GM21390 (cell line): ENCODE measurements around the gene TAT.
"Not testable (repeated sequence)": the region's sequence is repeated elsewhere in the genome, so short reads cannot be mapped to it uniquely, and the experiment has no call there.

Experiments
- ATAC-seq: cut with Tn5 transposase; IDR thresholded peaks from one replicate; pipeline ENCODE4 v1.9.1; 2021; ENCODE audit not compliant: unreplicated experiment

TAT gene

DNA sequence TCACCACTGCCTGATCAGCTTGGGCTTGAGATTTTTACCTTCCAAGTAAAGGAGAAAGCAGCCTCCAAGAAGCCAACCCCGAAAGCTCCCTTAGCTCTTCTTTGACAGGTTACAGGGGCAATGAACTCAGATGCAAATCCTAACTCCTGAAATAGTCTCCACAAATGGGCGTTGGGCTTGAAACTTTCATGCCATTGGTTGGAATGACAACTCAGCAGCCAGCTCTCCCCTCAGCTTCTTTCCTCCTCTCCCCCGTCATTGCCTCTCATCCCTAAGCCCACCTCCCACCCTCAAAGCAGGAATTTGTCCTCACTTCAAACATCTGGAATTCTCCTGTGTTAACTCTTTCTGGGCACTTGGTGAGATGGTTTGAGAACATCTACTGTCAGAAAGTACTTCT is at the start of gene TAT:
TSS of gene TAT (minus strand) at position 122 of the 400 bp plus-strand sequence. CDS start 677 bp downstream, outside the sequence.
- no peak for ATAC-seq

DNA sequence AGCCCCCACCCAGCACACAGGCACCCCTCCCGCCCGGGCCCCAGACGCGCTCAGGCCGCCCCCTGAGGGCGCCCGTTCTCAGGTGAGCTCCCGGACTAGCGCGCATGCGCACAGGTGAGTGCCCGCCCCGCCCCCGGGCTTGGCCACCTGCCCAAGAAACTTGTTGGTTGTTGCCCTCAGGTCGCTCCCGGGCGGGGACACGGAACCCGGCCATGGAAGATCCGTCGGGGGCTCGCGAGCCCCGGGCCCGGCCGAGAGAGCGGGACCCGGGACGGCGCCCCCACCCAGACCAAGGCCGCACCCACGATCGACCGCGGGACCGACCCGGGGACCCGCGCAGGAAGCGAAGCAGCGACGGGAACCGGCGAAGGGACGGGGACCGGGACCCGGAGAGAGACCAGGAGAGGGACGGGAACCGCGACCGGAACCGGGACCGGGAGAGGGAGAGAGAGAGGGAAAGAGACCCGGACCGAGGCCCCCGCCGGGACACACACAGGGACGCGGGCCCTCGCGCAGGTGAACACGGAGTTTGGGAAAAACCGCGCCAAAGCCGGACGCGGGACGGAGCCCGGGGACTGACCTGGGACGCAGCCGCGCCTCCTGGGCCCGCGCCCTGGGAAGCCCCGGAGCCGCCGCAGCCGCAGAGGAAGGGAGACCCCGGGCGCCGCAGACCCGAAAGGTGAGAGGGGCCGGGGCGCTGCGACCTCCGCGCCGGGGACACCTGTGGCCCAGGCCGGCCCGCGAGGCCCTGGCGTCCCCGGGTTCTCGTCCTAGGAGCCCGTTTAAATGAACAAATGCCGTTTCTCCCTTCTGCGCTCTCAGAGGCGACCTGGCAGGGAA is 49.3 kb upstream of the TAT start, which contains the start of gene MARVELD3:
TSS of gene MARVELD3 (plus strand) at position 167 of the 840 bp plus-strand sequence. CDS start at position 213, 46 bp downstream.
- no peak for ATAC-seq

DNA sequence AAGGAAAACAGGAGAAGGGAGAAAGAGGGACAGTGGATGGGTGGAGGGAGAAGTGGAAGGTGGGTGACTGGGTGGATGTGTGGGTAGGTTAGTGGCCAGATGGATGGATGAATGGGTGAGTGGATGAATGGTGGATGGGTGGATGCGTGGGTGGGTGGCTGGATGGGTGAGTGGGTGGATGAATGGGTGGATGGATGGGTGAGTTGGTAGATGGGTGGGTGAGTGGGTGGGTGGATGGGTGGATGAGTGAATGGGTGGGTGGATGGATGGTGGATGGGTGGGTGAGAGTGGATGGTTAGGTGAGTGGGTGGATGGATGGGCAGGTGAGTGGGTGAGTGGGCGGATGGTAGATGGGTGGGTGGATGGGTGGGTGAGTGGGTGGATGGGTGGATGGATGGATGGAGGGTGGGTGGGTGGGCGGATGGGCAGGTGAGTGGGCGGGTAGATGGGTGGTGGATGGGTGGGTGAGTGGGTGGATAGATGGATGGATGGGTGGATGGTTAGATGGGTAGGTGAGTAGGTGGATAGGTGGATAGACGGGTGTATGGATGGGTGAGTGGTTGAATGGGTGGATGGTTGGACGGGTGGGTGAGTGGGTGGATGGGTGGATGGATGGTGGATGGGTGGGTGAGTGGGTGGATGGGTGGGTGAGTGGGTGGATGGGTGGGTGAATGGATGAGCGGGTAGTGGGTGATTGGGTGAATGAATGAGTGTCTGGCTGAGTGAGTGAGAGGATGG is 48.4 kb upstream of the TAT start:
- ATAC-seq: no peak

DNA sequence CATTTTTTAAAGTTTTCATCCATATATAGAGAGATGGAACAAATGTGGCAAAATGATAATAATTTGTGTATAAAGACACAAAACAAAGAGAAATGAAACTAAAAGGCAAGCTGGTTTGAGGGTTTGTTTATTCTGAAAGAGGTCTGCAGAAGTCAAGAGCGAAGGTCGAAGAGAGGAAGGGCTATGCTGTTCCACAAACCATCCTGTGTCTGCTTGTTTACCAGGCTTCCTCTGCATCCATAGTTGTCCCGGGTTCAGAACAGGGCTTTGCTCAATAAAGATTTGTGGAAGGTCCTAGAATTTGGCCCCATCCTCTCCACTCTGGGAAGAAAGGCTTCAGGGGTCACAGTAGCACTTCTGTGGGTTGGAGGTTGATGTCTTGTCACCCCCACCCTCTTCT is 46.7 kb upstream of the TAT start:
- ATAC-seq: no peak

DNA sequence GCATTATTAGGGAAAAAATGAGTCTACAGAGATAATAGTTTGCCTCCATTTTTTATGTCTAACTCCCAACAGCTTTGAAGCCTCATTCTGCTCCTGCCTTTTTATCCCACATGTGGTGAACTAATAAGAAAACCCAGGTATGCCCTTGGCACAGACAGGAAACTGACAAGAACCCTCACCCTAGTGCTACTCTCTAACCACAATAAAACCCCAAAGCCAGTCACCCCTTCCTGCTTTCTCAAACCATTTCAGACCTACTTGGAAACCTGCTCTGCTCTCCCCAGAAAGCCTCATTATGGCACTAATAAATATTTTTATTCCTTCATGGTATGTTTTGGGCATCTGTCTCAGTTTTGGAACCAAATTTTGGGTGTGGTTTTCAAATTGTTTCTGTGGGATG is 45.2 kb upstream of the TAT start:
- no peak for ATAC-seq

DNA sequence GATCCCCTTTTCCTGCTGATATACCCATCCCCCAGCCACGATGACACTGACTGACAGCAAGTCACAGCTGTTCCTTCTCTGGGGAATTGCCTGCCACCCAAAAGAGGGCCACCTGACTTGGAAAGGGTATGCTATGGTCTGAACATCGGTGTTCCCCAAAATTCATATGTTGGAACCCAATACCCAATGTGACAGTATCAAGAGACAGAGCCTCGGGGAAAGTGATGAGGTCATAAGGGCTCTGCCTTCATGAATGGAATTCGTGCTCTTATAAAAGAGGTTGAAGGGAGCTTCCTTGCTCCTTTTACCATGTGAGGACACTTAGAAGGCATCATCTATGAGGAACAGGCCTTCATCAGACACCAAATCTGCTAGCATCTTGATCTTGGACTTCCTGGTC is 41.5 kb upstream of the TAT start:
- no peak for ATAC-seq

DNA sequence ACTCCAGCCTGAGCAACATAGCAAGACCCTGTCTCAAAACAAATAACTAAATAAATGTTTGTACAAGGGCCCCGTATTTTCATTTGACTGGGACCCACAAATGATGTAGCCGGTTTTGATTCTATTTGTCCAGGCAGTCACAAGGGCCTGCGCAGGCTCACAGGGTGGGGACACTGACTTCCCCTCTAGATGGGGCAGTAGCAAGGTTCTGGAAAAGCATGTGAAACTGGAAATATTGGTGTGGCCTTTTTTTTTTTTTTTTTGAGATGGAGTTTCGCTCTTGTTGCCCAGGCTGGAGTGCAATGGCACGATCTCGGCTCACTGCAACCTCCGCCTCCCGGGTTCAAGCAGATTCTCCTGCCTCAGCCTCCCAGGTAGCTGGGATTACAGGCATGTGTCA is 38.1 kb upstream of the TAT start:
- not testable (repeated sequence) for ATAC-seq

DNA sequence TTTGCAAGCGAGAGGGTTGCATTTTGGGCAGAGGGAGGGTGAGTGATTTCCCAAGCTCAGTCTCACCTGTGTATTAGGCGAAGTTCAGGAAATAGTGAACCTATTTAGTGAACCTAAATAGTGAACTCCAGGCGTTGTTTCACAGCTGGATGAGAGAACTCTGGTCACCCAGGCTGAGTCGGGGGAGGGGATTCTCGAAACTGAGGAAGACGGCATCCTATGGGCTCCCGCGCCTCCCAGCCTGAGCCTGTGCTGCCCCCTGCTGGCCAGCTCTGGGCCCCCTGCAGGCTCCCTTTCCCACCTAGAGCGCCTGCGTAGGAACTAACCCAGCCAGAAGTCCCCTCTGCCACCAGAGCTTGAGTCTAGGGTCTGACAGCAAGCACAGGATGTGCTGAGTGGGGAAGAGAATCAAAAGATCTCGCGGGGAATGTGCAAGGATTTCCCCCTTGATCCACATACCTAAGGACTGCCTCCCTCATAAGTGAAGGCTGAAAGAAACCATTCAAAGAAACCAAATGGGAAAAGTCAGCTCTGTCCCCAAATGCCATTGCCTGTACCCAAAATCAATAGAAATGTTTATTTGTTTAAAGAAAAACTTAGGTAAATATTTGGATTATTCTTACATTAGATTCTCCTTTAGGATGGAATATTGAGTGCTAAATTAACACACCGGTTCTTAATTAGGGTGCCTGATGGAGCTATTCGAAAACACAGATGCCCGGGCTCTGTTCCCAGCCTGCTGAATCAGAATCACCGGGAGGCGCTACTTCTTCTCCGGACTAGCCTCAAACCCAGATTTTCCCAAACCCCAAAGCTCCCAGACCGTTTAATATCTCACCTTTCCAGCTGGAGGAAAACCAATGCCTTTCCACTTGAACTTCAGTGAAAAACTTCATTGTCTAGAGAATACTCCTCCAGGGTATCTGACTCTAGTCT is 34.3 kb upstream of the TAT start:
- ATAC-seq: peak; percentile 60

DNA sequence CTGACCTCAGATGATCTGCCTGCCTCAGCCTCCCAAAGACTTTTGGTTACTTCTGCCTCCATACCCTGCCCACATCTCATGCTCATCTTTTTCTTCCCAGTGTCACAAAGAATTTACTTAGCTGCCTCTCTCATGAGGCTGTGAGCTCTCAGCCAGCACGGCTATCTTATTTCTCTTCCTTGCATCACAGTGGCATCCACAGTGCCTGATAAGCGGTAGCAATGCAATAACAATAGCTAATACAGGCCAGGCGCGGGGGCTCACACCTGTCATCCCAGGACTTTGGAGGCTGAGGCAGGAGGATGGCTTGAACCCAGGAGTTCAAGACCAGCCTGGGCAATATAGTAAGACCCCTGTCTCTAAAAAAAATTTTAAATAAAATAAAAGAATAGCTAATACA is 33.6 kb upstream of the TAT start:
- ATAC-seq: no peak

DNA sequence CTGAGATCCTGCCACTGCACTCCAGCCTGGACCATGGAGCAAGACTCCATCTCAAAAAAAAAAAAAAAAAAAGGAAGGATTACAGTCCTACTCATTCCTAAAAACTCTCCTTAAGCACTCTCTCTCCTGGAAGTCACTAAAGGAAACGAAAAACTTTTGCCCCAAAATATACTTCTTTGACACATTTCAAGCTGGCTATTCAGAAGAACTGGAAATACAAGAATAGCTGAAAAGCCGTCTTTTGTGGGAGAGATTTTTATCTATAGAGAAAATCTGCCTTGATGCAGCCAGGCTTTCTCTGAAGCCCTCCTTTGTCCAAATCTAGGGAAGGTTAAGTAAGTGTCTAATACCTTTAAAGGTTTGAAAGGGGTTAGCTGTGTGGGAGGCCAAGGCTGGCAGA is 32.2 kb upstream of the TAT start:
- ATAC-seq: no peak

DNA sequence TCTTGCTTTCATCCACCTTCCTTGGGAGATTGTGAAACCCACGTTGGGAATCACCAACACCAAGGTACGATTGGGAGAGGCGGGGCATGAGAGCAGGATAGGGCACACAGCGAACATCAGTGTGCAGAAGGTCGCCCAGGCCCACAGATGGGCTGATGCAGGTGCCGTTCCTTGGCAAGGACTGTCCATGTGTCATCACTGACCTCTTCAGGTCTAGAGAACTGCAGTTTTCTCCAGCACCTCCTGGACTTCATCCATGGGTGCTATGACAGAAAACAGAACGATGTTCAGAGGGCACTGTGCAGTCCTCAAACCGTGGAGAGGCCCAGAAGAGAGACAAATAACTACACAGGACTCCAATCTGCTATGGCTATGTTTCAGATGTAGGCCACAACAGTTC is 23.9 kb upstream of the TAT start:
- ATAC-seq: no peak

DNA sequence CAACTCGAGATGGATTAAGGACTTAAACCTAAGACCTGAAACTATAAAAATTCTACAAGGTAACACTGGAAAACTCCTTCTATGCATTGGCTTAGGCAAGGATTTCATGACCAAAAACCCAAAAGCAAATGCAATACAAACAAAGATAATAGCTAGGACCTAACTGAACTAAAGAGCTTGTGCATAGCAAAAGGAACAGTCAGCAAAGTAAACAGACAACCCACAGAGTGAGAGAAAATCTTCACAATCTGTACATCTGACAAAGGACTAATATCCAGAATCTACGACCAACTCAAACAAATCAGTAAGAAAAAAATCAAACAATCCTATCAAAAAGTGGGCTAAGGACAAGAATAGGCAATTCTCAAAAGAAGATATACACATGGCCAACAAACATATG is 21.5 kb upstream of the TAT start:
- ATAC-seq: not testable (repeated sequence)

DNA sequence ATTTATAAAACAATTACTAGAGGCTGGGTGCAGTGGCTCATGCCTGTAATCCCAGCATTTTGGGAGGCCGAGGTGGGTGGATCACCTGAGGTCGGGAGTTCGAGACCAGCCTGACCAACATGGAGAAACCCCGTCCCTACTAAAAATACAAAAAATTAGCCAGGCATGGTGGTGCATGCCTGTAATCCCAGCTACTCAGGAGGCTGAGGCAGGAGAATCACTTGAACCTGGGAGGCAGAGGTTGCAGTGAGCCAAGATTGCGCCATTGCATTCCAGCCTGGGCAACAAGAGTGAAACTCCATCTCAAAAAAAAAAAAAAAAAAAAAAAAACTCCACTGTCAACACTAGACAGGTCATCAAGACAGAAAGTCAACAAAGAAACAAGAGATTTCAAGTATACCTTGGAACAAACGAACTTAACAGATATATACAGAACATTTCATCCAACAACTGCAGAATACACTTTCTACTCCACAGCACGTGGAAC is 18.5 kb upstream of the TAT start:
- not testable (repeated sequence) for ATAC-seq

DNA sequence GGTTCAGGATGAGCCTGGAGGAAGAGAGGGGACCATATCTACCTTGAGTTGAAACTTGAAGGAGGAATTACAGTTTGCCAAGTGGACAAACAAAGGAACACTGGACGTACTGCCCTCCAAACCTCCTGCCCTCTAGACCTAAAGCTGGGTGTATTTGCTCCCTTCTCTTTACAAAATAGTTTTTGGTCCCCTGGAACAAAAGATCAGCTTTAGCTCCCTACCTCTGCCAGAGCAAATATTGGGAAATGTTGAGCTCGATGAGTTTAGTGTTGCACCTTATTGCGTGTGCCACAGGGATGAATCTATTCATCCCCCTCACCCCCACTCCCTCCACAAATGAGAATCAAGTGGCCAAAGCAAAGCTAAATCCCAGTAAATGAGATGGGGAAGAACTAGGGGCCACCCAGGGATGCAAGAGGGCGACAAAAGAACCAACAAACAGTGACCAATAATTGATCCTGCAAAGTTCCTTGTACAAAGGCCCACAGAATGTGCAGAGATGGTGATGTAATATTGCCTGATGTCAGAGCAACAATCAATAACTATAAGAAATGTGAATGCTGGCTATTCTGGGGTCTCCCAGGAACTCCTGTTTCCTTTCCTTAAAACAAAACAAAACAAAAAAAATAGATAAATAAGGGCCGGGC is 17.2 kb upstream of the TAT start:
- ATAC-seq: no peak

DNA sequence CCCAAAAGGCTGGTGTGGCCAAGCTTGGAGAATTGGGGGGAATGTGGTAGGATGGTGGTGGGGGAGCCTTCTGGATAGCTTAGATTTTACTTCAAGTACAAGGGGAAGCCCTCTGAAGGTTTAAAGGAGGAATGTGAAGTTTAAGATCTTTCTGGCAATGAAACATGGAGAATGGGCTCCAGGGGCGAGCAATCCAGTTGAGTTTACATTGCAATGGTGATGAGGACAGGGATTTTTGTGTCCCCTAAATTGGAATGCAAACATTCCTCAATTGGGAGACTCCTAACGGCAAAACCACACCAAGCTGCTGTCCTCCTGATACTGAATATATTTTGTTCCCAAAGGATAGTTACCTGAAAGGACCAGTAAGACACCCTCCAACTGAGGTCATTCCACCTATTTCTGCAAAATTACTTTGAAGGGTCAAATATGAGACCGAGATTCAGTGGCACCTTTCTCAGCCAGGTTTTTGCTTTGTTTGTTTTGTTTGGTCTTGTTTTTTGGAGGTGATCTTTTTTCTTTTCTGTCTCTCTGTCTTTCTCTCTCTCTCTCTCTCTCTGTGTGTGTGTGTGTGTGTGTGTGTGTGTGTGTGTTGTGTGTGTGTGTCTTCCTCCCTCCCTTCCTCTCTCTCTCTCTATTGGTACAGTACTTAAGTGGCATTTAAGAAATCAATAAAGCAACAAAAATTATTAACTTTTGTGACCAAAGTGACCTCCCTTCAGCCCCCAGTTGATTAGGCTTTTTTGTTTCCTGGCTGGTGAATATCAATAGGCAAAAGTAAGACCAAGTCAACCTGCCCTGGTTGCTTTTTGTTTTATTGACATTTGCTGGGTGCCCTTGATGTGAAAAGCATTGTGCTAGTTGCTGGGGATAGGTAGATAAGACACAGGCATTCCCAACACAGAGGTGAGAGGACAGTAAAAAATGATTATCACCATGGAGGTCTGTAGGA is 16.4 kb upstream of the TAT start:
- no peak for ATAC-seq

DNA sequence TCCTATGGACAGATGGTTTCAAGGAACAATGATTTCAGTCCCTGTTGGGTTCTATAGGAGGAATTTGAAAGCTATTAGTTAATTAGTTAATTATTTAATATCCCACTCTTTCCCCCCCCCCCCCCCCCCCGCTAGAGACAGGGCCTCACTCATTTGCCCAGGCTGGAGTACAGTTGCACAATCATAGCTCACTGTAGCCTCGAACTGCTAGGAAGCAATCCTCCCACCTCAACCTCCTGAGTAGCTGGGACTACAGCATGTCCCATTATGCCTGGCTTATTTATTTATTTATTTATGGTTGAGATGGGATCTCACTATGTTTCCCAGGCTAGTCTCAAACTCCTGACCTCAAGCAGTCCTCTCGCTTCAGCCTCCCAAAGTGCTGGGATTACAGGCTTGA is 15.0 kb upstream of the TAT start:
- no peak for ATAC-seq

DNA sequence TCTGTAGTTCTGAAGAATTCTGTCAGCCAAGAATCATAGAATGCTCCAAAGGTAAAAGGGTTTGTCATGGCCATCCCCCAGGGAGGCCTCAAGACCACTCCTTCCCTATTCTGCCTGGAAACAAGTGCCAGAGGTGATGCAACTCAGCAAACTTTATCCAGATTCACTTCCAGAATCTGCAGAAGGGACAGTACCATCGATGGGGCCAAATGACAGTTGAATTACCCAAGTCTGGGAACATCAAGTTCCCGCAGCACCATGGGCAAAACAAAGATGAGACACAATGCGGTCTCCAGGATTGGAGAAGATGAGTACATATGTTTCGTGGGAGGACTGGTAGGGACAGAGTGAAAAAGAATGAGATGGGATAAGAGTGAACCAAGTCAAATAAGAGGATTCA is 13.7 kb upstream of the TAT start:
- no peak for ATAC-seq

DNA sequence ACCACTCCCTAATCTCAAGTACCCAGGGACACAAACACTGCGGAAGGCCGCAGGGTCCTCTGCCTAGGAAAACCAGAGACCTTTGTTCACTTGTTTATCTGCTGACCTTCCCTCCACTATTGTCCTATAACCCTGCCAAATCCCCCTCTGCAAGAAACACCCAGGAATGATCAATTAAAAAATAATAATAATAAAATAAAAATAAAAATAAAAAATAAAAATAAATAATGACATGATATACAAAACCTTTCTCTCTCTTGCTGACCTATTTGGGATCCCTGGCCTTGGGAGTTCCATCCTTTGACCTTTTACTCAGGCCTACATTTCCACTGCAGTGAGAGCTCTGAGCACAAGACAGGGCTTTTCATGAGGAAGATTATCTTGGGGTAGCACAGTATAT is 13.2 kb upstream of the TAT start:
- not testable (repeated sequence) for ATAC-seq

DNA sequence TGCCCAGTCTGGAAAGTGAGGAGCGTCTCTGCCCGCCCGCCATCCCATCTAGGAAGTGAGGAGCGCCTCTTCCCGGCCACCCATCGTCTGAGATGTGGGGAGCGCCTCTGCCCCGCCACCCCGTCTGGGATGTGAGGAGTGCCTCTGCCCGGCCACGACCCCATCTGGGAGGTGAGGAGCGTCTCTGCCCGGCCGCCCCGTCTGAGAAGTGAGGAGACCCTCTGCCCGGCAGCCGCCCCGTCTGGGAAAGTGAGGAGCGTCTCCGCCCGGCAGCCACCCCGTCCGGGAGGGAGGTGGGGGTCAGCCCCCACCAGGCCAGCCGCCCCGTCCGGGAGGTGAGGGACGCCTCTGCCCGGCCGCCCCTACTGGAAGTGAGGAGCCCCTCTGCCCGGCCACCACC is 12.4 kb upstream of the TAT start:
- not testable (repeated sequence) for ATAC-seq
